Type B pancreatic cell (in vitro differentiated cells): ENCODE measurements around the gene PRLHR. TPM values are rescaled to one million over a fixed set of nuclear protein-coding genes. Genes with fewer than 3 reads are reported as not detected.
A peak's percentile ranks its signal among the peaks of the same experiment; 100 is the strongest.

Experiments
- DNase-seq: peaks from one replicate; pipeline ENCODE4 v3.0.0; 2021; ENCODE audit warnings: mixed read lengths; ENCODE audit not compliant: unreplicated experiment; ENCODE audit errors: extremely low spot score
- H3K27ac Mint-ChIP-seq: 2 replicates; pipeline ENCODE4 v1.8.0; 2021; ENCODE audit warnings: mild to moderate bottlenecking, mixed read lengths
- H3K27me3 Mint-ChIP-seq: 2 replicates; pipeline ENCODE4 v1.8.0; 2021; ENCODE audit warnings: mixed read lengths
- H3K36me3 Mint-ChIP-seq: 2 replicates; pipeline ENCODE4 v1.8.0; 2021; ENCODE audit warnings: mixed read lengths
- H3K4me1 Mint-ChIP-seq: one replicate; pipeline ENCODE4 v1.8.0; 2021; ENCODE audit warnings: mixed read lengths; ENCODE audit not compliant: unreplicated experiment
- H3K4me3 Mint-ChIP-seq: 2 replicates; pipeline ENCODE4 v1.8.0; 2021; ENCODE audit warnings: mild to moderate bottlenecking, mixed read lengths
- H3K9me3 Mint-ChIP-seq: 2 replicates; pipeline ENCODE4 v1.8.0; 2021; ENCODE audit warnings: mixed read lengths
- CTCF ChIP-seq: fragments of 200-600 bp; sonication (generic); conservative IDR thresholded peaks from 2 replicates; pipeline ENCODE4 v1.5.0; 2021; ENCODE audit warnings: antibody characterized with exemption, mild to moderate bottlenecking
- total RNA-seq: library from RNA; stranded (reverse); gene quantifications from 2 replicates; pipeline ENCODE4 v1.2.1, GENCODE V29; 2021; ENCODE audit warnings: low replicate concordance

PRLHR gene
- total RNA-seq, 1 donor from 2014 or later: 2.6 TPM

GRCh38 chr10:118563373-118563890 lies 32.0 kb downstream of the PRLHR start:
- DNase-seq: no peak
- Mint-ChIP-seq H3K9me3 (peaks cover 7% of the 10 kb centered on the region), H3K4me3 (no peak overlapping the region), H3K27ac (no peak overlapping the region), H3K36me3 (no peaks in the 10 kb centered on the region), H3K27me3 (peaks cover 3% of the 10 kb centered on the region), H3K4me1 (no peaks in the 10 kb centered on the region)
- no peak for TF ChIP-seq CTCF

- Mint-ChIP-seq H3K36me3 (no peaks in the 10 kb centered on the region), H3K27ac (no peak overlapping the region), H3K4me1 (no peaks in the 10 kb centered on the region), H3K4me3 (no peak overlapping the region), H3K27me3 (peaks cover 3% of the 10 kb centered on the region), H3K9me3 (peaks cover 7% of the 10 kb centered on the region)
- no peak for DNase-seq
- TF ChIP-seq CTCF: no peak
Observed at GRCh38 chr10:118562851-118563250, 32.6 kb downstream of the PRLHR start.

- Mint-ChIP-seq H3K4me1 (no peaks in the 10 kb centered on the region), H3K27ac (no peak overlapping the region), H3K4me3 (no peak overlapping the region), H3K9me3 (peaks cover 7% of the 10 kb centered on the region), H3K27me3 (peaks cover 23% of the 10 kb centered on the region), H3K36me3 (no peaks in the 10 kb centered on the region)
- no peak for TF ChIP-seq CTCF
- DNase-seq: no peak
Observed at GRCh38 chr10:118557946-118558345, 37.5 kb downstream of the PRLHR start.

GRCh38 chr10:118551535-118552100 lies 43.8 kb downstream of the PRLHR start:
- Mint-ChIP-seq H3K4me1 (no peaks in the 10 kb centered on the region), H3K4me3 (no peak overlapping the region), H3K9me3 (no peaks in the 10 kb centered on the region), H3K36me3 (no peaks in the 10 kb centered on the region), H3K27me3 (peaks cover 56% of the 10 kb centered on the region), H3K27ac (no peak overlapping the region)
- peak; percentile 27 for DNase-seq
- no peak for TF ChIP-seq CTCF

GRCh38 chr10:118547282-118547681 lies 48.2 kb downstream of the PRLHR start:
- Mint-ChIP-seq H3K4me1 (no peaks in the 10 kb centered on the region), H3K36me3 (no peaks in the 10 kb centered on the region), H3K27ac (no peak overlapping the region), H3K9me3 (no peaks in the 10 kb centered on the region), H3K4me3 (no peak overlapping the region), H3K27me3 (peaks cover 65% of the 10 kb centered on the region)
- TF ChIP-seq CTCF: no peak
- DNase-seq: no peak
